Measurements from ENCODE around the gene TMSB10.
A peak's percentile ranks its signal among the peaks of the same experiment; 100 is the strongest.
"Not testable (repeated sequence)": the region's sequence is repeated elsewhere in the genome, so short reads cannot be mapped to it uniquely, and the experiment has no call there.

The TMSB10 gene

GRCh38 chr2:84904717-84905174 lies 710 bp upstream of the TMSB10 start:
- peak; percentile 41 for DNase-seq

GRCh38 chr2:84906108-84906899 lies 848 bp downstream of the TMSB10 start:
- peak; percentile 54 for DNase-seq

GRCh38 chr2:84906900-84907714 lies 1.7 kb downstream of the TMSB10 start:
- peak; percentile 74 for DNase-seq

GRCh38 chr2:84908948-84909713 lies 3.7 kb downstream of the TMSB10 start:
- peak; percentile 82 for DNase-seq

- DNase-seq: no peak
Measured at GRCh38 chr2:84911135-84911678, 5.8 kb downstream of the TMSB10 start.

- no peak for DNase-seq
Measured at GRCh38 chr2:84912984-84913383, 7.5 kb downstream of the TMSB10 start.

- DNase-seq: no peak
Measured at GRCh38 chr2:84914334-84914733, 8.9 kb downstream of the TMSB10 start.

- not testable (repeated sequence) for DNase-seq
Measured at GRCh38 chr2:84915675-84916074, 10.2 kb downstream of the TMSB10 start.

- not testable (repeated sequence) for DNase-seq
Measured at GRCh38 chr2:84917821-84918220, 12.4 kb downstream of the TMSB10 start.

- no peak for DNase-seq
Measured at GRCh38 chr2:84918430-84918829, 13.0 kb downstream of the TMSB10 start.

GRCh38 chr2:84919885-84920580 lies 14.6 kb downstream of the TMSB10 start:
- DNase-seq: peak; percentile 34

- no peak for DNase-seq
Measured at GRCh38 chr2:84923009-84923408, 17.6 kb downstream of the TMSB10 start.

- DNase-seq: peak; percentile 83
Measured at GRCh38 chr2:84924173-84925106, 19.0 kb downstream of the TMSB10 start.

- no peak for DNase-seq
Measured at GRCh38 chr2:84925336-84925723, 19.9 kb downstream of the TMSB10 start.

GRCh38 chr2:84925724-84926376 lies 20.4 kb downstream of the TMSB10 start:
- peak; percentile 97 for DNase-seq

GRCh38 chr2:84927275-84927627 lies 21.8 kb downstream of the TMSB10 start:
- DNase-seq: no peak

GRCh38 chr2:84931384-84931821 lies 25.9 kb downstream of the TMSB10 start:
- no peak for DNase-seq

GRCh38 chr2:84938194-84938879 lies 32.9 kb downstream of the TMSB10 start:
- DNase-seq: peak; percentile 56

GRCh38 chr2:84939426-84940087 lies 34.1 kb downstream of the TMSB10 start:
- peak; percentile 89 for DNase-seq

Data from CD4-positive, alpha-beta T cell treated with Interleukin-21 for 1 hour (primary cell).